Coronary artery (tissue), 2 donors: ENCODE results near the gene RACK1.
"Not testable (repeated sequence)": the region's sequence is repeated elsewhere in the genome, so short reads cannot be mapped to it uniquely, and the experiment has no call there.

Source experiments
- DNase-seq: peaks from one replicate; pipeline ENCODE4 v3.0.0-alpha.2; 2017; ENCODE audit warnings: low spot score
- H3K27ac ChIP-seq, 2 donors: fragments of 200-600 bp; sonication (generic); one replicate each; pipeline ENCODE4 v1.5.1; 2016 to 2019
- H3K4me3 ChIP-seq: fragments of 200-600 bp; sonication (generic); 2 replicates; pipeline ENCODE4 v1.5.1; 2016; ENCODE audit warnings: mild to moderate bottlenecking, moderate library complexity
- TF ChIP-seq, protein P1 (sequence below): fragments of 200-600 bp; sonication (generic); IDR thresholded peaks from one replicate; pipeline ENCODE4 v1.5.1; 2019; ENCODE audit warnings: antibody characterized with exemption

The RACK1 gene

DNA sequence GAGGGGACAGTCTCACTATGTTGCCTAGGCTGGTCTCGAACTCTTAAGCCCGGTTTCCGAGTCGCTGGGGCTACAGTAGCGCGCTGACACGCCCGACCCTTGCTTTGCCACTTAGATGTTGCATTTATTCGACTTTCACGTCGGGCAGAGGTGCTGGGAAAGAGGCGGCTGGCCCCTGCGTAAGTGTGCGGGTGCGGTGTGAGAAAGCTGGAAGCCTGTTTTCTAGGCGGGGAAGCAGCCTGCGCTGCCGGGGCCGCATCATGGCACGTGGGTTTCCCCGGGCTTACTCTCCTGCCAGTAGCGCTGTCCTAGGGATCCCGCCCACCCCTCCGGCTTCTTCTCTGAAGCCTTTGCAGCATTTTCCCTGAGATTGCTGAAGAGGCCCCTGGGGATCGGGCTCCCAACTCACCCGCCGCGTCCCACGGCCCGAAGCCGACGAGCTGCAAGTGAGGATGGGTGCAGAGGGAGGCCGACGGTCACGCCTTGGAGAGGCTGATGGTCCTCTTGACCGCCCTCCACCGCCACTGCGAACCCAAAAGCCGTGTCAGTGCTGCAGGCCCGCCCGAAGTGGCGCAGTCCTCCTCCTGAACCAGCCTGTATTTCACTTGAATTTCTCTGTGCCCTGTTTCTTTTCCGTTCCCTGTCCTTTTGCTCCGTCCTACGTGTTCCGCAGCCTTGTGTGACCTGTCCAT is 26.4 kb downstream of the RACK1 start:
- TF ChIP-seq, protein P1, sequence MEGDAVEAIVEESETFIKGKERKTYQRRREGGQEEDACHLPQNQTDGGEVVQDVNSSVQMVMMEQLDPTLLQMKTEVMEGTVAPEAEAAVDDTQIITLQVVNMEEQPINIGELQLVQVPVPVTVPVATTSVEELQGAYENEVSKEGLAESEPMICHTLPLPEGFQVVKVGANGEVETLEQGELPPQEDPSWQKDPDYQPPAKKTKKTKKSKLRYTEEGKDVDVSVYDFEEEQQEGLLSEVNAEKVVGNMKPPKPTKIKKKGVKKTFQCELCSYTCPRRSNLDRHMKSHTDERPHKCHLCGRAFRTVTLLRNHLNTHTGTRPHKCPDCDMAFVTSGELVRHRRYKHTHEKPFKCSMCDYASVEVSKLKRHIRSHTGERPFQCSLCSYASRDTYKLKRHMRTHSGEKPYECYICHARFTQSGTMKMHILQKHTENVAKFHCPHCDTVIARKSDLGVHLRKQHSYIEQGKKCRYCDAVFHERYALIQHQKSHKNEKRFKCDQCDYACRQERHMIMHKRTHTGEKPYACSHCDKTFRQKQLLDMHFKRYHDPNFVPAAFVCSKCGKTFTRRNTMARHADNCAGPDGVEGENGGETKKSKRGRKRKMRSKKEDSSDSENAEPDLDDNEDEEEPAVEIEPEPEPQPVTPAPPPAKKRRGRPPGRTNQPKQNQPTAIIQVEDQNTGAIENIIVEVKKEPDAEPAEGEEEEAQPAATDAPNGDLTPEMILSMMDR = no peak
- Histone ChIP-seq H3K4me3 (peak overlapping the region; percentile 69), H3K27ac (peak overlapping the region; percentile 67 to 77)
- no peak for DNase-seq

DNA sequence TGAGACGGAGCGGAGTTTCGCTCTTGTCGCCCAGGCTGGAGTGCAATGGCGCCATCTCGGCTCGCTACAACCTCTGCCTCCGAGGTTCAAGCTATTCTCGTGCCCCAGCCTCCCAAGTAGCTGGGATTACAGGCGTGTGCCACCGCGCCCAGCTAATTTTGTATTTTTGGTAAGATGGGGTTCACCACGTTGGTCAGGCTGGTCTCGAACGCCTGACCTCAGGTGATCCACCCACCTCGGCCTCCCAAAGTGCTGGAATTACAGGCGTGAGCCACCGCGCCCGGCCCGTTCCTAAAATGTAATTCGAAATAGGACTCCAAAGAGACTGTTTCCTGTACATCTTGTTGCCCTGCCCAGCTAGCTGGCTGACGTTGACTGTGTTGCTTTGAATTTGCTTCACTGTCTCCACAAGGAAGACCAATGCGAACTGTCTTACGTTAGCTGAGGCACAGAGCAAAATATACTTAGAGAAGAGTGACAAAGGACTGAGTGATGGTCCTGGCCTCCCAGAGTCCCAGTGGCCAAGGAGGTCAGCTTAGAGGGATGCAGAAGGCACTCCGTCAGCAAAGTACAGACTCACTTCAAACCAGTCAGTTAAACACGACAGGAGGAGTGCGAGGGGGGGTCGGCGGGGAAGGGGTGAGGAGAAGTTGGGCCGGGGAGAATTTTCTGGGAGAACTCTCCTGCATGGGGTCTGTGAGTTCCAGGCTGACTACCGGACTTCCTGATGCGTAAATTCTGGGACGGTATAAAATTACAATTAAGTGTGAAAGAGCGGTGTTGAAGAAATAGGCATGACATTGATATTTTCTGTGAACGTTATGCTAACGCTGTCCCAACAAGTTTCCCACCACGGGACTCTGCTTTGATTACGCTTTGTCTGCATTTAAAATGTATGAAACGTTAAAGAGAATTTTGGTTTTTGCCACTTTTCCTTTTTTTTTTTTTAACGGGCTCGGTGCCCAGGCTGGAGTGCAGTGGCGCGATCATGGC is 27.4 kb downstream of the RACK1 start:
- Histone ChIP-seq H3K4me3 (peak overlapping the region; percentile 69), H3K27ac (peak overlapping the region in 1 of 2 donors; percentile 29)
- DNase-seq = no peak
- TF ChIP-seq, protein P1 = no peak

DNA sequence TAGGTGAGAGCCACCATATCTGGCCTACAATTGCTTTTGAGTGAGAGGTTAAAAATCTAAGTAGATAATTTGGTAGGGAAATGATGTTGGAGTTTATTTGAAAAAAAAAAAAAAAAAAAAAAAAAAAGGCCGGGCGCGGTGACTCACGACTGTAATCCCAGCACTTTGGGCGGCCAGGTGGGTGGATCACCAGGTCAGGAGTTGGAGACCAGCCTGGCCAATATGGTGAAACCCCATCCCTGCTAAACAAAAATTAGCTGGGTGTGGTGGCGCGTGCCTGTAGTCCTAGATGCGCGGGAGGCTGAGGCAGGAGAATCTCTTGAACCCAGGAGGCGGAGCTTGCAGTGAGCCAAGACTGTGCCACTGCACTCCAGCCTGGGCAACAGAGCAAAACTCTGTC is 29.5 kb downstream of the RACK1 start:
- H3K4me3 ChIP-seq, DNase-seq, H3K27ac ChIP-seq: not testable (repeated sequence)

DNA sequence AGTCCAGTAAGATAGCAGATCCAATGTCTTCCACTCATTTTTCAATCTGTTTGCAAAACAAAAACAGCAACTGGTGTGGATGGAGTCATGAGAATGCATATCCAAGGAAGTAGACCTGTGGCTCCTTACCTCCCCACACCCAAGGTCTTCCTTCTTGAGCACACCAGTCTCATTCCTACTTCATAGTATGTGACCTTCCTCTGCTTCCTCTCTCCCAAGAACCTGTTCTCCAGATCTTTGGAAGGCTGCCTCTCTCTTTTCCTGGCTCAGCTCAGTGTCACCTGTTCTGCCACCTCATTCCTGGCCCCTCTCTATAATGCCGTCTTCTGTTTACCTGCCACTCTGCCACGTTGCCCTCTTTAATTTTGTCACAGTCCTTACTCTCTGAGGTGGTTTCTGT is 30.8 kb downstream of the RACK1 start:
- TF ChIP-seq, protein P1 = no peak
- H3K27ac ChIP-seq = no peak overlapping the region
- H3K4me3 ChIP-seq = no peak overlapping the region
- DNase-seq = no peak

DNA sequence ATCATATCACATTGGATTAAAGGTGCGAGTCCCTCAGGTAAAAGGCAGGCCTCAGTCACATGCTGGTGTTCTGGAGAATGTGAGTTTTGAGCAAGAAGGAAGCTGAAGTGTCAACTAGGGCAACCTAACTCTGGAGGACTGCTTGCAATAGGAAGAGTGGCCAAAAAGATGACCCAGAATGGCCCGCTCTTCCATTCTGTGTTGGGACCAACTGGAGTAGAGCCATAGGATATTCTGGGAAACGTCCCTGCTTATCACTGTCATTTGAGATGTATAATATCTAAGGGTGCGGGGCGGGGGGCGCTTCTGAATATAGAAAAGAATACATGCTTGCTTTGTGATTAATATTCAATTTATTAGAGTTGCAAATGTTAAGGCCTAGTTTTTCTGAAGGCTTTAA is 31.6 kb downstream of the RACK1 start:
- TF ChIP-seq, protein P1 = no peak
- no peak overlapping the region for H3K4me3 ChIP-seq
- no peak for DNase-seq
- no peak overlapping the region for H3K27ac ChIP-seq

DNA sequence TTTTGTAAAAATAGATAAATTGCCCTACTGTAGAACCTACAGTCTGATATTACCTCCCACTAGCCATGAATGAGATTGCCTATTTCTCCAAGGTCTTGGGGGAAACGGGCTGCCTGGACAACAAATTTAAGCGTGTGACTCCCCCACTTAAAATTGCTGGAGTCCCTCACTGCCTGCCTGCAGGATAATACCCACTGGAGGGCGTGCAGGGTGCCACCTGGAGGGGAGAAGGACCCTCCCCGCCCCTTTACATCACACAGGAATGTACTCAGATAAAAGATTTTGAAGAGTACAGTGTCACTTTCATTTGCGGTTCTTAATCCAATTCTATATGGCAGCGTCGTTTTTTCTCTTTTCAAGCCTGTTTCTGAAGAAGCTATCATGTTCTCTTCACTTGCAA is 32.5 kb downstream of the RACK1 start:
- H3K27ac ChIP-seq = no peak overlapping the region
- TF ChIP-seq, protein P1 = no peak

DNA sequence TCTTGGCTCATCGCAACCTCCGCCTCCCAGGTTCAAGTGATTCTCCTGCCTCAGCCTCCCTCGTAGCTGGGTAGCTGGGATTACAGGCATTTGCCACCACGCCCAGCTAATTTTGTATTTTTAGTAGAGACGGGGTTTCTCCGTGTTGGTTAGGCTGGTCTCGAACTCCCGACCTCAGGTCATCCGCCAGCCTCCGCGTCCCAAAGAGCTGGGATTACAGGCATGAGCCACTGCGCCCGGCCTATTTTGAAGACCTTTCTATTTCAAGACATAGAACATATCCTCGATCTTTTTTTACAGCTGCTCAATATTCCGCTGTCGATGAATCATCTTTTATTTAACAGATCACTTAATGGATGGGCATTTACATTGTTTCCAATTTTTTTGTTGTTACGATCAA is 33.0 kb downstream of the RACK1 start:
- not testable (repeated sequence) for DNase-seq, H3K4me3 ChIP-seq, H3K27ac ChIP-seq

More for the DNA sequence above, 32.5 kb downstream of the RACK1 start:
- no peak overlapping the region for H3K4me3 ChIP-seq
- DNase-seq = no peak

DNA sequence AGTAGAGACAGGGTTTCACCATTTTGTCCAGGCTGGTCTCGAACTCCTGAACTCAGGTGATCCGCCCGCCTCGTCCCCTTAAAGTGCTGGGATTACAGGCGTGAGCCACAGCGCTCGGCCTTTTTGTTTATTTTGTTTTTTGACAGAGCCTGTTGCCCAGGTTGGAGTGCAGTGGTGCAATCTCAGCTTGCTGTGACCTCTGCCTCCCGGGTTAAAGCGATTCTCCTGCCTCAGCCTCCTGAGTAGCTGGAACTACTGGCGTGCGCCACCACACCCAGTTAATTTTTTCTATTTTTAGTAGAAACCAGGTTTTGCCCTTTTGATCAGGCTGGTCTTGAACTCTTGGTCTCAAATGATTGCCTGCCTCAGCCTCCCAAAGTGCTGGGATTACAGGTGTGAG is 33.6 kb downstream of the RACK1 start:
- H3K4me3 ChIP-seq, DNase-seq, H3K27ac ChIP-seq: not testable (repeated sequence)

DNA sequence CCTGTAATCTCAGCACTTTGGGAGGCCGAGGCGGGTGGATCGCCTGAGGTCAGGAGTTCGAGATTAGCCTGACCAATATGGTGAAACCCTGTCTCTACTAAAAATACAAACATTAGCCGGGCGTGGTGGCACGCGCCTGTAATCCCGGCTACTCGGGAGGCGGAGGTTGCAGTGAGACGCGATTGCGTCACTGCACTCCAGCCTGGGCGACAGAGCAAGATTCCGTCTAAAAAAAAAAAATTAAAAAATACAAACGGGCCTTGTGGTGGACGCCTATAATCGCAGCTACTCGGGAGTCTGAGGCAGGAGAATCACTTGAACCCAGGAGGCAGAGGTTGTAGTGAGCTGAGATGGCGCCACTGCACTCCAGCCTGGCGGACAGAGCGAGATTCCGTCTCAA is 34.7 kb downstream of the RACK1 start:
- H3K27ac ChIP-seq, DNase-seq, H3K4me3 ChIP-seq: not testable (repeated sequence)
